GM18870 (cell line): ENCODE measurements around the gene AMBRA1.

Source experiments
- ATAC-seq: cut with Tn5 transposase; IDR thresholded peaks from one replicate; pipeline ENCODE4 v1.9.1; 2021; ENCODE audit warnings: moderate library complexity; ENCODE audit not compliant: unreplicated experiment

Gene AMBRA1

DNA sequence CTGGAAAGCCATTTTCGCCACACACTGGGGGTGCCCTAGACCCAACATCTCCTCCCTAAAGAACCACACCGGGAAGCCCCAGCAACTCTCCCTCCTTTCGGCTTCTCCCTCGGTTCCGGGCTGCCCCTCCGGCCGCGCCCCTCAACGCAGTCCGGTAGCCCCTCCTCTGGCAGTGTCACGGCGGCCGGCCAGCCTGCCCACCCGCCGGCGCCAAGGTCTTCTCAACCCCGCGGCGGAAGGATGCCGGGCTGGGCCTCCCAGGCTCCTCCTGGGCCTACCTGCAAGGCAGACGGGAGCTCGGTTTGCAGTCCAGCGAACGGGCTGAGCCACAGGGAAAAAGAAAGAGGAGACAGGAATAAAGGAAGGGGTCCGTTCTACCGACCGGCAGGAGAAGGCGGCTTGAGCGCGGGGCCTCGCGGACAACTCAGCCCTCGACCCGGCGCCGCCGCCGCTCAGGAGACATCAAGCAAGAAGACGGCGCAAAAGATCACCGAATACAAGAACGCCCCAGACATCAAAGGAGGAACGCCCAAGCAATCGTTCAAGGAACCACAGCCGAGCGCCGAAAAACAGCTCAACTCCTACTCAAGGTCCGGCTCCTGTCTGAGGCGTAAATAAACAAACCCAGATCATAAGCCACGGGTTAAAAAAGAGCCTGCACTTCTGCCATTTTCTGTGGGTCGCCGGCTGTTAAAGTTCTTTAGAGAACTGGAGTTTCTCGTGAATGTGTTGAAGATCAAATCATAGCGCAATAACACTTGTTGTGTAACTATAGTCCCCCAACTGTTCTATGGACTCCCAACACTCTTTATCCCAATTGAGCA, at the start of gene AMBRA1:
AMBRA1 (minus strand) TSS at position 474 of the 824 bp plus-strand sequence. CDS start 45,643 bp downstream, outside the sequence.
- peak; percentile 80 for ATAC-seq

DNA sequence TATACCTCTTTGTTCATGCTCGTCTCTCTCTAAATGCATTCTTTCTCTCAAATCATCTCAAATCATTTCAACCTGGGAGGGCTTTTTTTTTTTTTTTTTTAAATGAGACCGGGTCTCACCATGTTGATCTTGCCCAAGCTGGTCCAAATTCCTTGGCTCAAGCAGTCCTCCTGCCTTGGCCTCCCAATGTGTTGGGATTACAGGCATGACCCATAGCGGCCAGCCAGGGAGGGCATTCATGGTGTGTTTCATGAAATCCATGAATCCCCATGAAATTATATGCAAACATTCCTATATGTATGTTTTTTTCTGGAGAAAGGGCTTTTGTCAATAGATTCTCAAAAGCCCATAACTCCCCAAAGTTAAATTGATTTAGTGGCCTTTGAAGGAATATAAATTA, 49.7 kb upstream of the AMBRA1 start:
- ATAC-seq: no peak

DNA sequence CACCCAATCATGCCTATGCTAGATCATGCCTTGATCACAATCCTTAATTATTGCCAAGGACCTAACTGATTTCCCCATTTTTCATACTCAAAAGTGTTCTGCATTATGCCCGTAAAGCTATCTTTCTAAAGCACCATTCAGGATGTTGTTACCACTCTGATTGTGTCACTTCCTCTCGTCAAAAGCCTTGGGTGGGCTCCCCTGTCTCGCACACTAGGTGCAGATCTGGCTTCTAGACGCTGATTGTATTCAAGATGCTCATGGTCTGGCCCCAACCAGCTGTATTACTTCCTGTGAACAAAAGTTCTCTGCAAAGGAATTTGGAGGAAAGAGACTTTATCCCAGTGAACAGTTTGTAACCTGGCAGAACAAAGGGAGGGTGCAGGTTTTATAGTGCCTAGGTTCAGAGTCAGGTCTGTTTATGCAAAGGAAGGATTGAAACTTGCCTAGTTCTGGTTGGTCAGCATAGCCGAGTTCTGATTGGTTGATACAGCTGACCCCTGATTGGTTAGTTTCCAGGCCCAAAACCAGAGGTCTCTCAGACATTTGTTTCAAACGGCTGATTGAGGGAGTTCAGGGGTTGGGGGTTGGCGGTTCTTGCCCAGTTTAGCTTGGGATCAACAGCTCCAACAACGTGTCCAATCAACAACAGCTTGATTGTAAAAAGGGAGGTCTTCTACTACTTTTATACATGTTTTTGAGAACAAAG, 49.0 kb upstream of the AMBRA1 start:
- no peak for ATAC-seq

DNA sequence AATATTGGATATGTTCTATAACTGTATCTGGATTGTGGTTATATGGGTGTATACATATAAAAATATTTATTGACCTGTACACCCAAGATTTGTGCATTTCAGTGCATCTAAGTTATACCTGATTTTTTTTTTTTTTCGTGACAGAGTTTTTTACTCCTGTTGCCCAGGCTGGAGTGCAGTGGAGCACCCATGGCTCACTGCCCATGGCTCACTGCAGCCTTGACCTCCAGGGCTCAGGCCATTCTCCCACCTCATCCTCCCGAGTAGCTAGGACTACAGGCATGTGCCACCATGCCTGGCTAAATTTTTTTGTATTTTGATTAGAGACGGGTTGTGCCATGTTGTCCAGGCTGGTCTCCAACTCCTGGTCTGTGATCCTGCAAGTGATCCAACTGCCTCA, 47.8 kb upstream of the AMBRA1 start:
- no peak for ATAC-seq

GRCh38 chr11:46640036-46640788, 46.4 kb upstream of the AMBRA1 start:
- ATAC-seq: no peak

DNA sequence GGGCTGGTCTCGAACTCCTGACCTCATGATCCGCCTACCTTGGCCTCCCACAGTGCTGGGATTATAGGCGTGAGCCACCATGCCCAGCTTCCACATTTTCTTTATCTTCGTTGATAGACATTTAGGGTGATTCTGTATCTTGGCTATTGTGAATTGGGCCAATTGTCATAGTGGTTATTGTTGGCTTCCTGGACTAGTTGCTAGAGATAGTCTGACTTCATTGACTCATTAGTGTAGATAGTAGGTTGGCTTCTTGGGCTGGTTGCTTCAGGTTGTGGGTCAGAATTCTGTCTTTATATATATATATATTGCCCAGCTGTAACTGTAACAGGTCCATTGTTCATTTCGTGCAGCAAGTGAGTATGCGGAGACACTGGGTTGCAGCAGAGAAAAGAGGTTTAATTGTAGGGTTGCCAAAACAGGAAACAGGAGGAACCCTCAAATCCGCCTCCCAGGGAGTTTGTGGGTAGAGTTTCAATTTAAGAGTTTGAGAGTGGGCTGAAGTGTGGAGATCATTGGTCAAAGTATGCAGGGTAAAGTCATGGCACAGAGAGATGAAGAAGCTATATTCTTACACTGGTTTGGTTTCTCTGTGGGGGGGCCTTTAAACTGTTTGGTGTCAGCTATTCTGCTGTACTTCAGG, 45.5 kb upstream of the AMBRA1 start:
- ATAC-seq: no peak

DNA sequence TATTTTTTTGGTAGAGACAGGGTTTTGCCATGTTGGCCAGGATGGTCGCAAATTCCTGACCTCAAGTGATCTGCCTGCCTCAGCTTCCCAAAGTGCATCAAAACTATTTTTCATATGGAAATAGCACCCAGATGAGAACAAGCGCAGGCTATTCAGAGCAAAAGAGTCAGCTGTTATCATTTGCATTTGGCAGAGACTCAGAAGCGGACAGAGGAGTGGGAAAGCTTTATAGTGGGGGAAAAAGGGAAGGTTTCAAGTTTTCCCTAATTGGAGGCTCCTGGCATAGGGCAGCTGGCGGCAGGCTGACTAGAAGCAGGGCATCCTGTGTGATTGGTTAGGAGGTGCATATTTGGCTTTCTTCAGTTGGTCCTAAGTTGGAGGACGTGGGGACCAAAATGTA, 43.7 kb upstream of the AMBRA1 start:
- ATAC-seq: no peak

DNA sequence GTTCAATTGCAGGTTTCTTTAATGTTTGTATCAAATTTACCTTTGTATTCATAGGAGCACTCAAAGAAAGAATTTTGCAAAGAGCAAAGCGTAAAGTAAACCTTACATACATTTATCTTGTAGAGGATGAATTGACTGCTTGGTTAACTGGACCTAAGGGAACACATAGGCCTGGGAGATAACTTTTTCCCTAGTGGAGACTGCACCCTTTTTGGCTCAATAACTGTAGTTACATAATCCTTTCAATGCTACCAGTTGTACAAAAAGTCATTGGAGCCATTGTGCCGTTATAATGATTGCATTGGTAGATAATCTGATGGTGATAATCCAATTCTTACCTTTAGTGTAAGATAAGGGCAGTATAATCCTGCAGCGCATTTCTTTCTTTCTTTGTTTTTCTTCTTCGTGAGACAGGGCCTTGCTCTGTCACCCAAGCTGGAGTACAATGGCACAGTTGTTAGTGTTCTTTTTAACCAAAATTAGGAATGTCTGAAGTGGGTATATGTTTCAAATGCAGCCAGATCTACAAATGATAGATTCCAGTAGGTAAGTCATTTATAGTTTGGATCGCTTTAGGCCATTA, 41.8 kb upstream of the AMBRA1 start:
- no peak for ATAC-seq

DNA sequence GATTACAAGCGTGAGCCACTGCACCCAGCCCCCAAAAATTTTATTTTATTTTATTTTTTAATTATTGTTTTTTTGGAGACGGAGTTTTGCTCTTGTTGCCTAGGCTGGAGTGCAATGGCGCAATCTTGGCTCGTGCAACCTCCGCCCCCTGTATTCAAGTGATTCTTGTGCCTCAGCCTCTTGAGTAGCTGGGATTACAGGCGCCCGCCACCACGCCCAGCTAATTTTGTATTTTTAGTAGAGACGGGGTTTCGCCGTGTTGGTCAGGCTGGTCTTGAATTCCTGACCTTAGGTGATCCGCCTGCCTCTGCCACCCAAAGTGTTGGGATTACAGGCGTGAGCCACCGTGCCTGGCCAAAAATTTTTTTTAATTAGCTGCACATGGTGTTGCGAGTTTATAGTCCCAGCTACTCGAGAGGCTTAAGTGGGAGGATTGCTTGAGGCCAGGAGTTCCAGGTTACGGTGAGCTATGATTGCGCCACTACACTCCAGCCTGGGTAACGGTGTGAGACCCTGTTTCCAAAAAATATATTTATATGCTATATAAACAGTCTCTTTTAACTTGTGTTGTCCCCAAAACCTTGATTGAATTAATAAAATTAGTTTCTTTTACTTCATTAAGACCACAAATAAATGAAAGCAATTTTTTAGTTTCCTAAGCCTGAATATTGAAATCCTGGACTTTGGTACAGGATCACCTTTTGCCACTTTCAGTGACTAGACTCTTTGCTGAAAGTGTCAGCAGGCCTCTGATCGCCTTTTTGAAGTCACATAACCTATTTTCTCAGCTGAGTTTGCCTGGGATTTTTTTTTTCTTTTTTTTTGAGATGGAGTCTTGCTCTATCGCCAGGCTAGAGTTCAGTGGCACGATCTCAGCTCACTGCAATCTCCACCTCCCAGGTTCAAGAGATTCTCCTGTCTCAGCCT, 39.7 kb upstream of the AMBRA1 start:
- ATAC-seq: no peak

GRCh38 chr11:46632502-46632901, 38.7 kb upstream of the AMBRA1 start:
- no peak for ATAC-seq

DNA sequence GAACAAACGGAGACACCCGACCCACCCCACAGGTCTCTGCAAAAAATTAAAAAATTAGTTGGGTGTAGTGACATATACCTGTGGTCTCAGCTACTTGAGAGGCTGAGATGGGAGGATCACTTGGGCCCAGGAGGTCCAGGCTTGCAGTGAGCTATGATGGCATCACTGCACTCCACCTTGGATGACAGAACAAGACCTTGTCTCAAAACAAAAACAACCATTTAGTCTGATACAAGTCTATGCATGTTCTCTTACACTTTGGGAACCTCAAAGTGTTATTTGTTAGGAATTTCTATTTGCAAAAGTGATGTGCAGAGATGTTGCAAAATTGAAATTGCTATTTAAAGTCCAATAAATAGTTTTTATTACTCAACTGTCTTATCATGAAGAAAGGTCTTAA, 37.9 kb upstream of the AMBRA1 start:
- no peak for ATAC-seq

DNA sequence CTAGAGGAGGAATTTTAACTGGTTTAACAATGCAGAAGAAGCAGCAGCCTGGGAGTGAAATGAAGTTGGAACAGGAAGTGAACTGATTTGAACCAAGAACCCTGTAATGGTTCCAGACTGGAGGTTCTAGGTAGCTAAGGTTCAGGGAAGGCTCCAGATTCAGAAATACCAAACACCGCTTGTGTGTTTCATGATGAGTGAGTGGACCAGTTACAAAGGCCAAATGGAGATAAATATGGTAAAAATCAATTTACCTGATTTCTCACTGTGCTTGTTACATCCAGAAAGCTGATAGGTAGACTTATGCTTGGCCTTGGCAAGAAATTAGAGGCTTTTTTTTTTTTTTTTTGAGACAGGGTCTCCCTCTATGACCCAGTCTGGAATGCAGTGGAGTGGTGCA, 36.4 kb upstream of the AMBRA1 start:
- ATAC-seq: no peak

- ATAC-seq: no peak
Measured at GRCh38 chr11:46628961-46629360, 35.1 kb upstream of the AMBRA1 start.

DNA sequence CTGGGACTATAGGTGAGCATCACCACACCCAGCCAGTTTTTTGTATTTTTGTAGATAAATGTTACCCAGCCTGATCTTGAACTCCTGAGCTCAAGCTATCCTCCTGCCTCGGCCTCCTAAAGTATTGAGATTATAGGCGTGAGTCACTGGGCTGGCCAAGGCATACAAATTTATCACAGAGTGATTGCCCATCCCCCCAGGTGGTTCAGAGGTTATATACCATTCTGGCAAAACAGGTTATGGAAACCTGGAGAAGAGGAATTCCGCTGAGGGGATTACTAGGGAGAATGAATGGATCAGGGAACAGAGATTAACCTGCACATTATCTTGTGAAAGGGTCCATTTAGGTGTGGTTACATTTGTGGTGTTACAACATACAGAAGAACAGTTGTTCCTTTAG, 31.6 kb upstream of the AMBRA1 start:
- ATAC-seq: no peak

DNA sequence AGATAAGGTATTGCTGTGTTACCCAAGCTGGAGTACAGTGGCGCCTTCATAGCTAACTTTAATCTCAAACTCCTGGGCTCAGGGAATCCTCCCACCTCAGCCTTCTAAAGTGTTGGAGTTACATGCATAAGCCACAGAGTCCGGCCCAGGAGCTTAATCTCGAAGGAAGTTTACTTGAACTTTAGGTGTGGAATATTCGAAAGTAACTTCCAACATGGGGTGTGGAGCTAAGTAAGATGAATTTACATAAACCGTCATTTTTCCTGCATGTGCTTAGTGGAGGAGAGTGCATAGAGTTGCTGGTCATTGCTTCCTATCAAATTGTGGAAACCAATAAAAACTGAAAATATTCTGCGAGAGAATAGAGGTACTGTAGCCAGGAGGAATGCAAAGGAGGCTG, 25.0 kb upstream of the AMBRA1 start:
- no peak for ATAC-seq

GRCh38 chr11:46617972-46618314, 24.1 kb upstream of the AMBRA1 start:
- no peak for ATAC-seq

DNA sequence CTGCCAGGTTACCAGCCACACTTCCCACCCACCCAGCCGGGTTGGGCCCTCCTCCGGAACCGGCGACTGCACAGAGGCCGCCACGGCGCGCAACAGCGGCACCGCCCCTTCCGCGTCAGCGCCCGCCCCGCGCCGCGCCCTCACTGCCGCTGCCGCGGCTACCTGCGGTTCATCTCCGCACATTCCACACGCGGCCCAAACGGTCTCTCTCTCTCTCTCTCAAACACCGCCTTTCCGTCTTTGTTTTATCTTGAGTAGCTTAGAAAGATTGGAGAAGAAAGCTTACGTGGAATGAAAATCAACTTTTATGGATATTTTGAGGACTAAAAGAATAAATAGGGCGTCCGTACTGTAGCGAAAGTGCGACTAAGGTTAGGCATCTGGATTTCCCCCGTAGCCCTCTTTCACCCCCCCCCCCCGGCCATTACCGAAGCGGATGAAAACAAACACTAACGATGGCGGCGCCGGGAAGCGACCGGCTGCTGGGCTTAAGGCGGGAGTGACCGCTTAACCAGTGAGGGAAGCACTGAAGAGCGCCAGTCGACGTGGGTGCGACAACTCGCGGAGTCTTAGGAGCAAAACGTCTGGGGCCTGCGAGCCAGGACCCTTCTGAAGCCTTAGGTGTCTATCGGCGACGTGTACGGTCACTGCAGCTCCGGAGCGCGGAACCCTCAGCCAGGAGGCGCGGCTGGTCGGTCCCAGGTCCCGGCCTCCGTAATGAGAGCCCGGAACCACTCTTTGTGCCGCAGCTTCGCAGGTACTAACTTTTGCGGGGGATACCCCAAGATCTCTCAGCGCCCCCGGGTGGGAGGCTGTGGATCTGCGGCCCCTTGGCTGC, 23.5 kb upstream of the AMBRA1 start, which contains the start of the genes ATG13 and HARBI1:
ATG13 (plus strand) TSS at position 420 of the 838 bp plus-strand sequence. CDS start 26,739 bp downstream, outside the sequence.
HARBI1 (minus strand) TSS at position 94 of the 838 bp plus-strand sequence. CDS start 990 bp downstream, outside the sequence.
- ATAC-seq: peak; percentile 71

GRCh38 chr11:46616551-46617133, 22.8 kb upstream of the AMBRA1 start:
- peak; percentile 9 for ATAC-seq
